ENCODE data around the gene TRAT1. TPM values are rescaled to one million over a fixed set of nuclear protein-coding genes. Genes with fewer than 3 reads are reported as not detected.

TRAT1 gene
- total and polyA plus RNA-seq, 2 of the 13 experiments (the other 11 are each of a cell fraction or from before 2014, with no cell fraction given): not detected

GRCh38 chr3:108833611-108834010 is 11.0 kb downstream of the TRAT1 start:
- no peaks in the 10 kb centered on the region for H3K79me2 ChIP-seq (ENCODE audit: insufficient read depth, low read length)
- H3K4me1 ChIP-seq (ENCODE audit: insufficient read depth, low read length): no peaks in the 10 kb centered on the region
- H3K36me3 ChIP-seq (replicated peaks in 1 of 2; ENCODE audit: control insufficient read depth in 1 of 2, insufficient read depth in 2 of 2, low read length in 2 of 2): no peaks in the 10 kb centered on the region
- FAIRE-seq (no peak), ATAC-seq (no peak), DNase-seq (ENCODE audit: low spot score) (no peak)
- H3K27me3 ChIP-seq (ENCODE audit: control insufficient read depth in 1 of 2, insufficient read depth in 2 of 2, low read length in 2 of 2): no peaks in the 10 kb centered on the region
- no peaks in the 10 kb centered on the region for H4K20me1 ChIP-seq (ENCODE audit: insufficient read depth, low read length)
- POLR2A ChIA-PET: no interaction called here
- H3K27ac ChIP-seq (ENCODE audit: extremely low read length, insufficient read depth, low read length): no peak overlapping the region
- no peak overlapping the region for H3K4me3 ChIP-seq (replicated peaks in 1 of 3; ENCODE audit: insufficient read depth in 1 of 3, low read depth in 2 of 3, low read length in 3 of 3)
- H2AFZ ChIP-seq (ENCODE audit: low read length): no peak overlapping the region
- CTCF ChIA-PET (ENCODE audit: low intra/inter-chr PET ratio, low total read pairs): no interaction called here
- TF ChIP-seq STAG1 (CRISPR knock-in tag; IDR thresholded peaks at IDR 0.05) (no peak), SALL2 (CRISPR knock-in tag; IDR thresholded peaks at IDR 0.05) (no peak), CENPBD1 (CRISPR knock-in tag; IDR thresholded peaks at IDR 0.05; ENCODE audit: borderline replicate concordance, low read depth) (no peak), ZNF275 (CRISPR knock-in tag; IDR thresholded peaks at IDR 0.05; ENCODE audit: borderline replicate concordance) (no peak), ARID5B (CRISPR knock-in tag; IDR thresholded peaks at IDR 0.05) (no peak)
- H3K4me2 ChIP-seq (ENCODE audit: low read depth, low read length): no peak overlapping the region
- in situ Hi-C loops (cut with HindIII; ENCODE audit: extremely low pct_ligation_motif_present, low pct_unique_long_range_greater_than_20kb) (no loop called here), intact Hi-C loops (cut with micrococcal nuclease; ENCODE audit: unreplicated experiment) (no loop called here)
- H3K9me3 ChIP-seq (ENCODE audit: low read length): no peaks in the 10 kb centered on the region
- BruUV-seq (replicated peaks): no TSS peak
- H3K9ac ChIP-seq (ENCODE audit: insufficient read depth, low read depth, low read length): no peak overlapping the region
- 7% methylated on average over 1 of the region's 1 CpG for WGBS (ENCODE audit: low lambda C conversion rate)
